DND-41 (cell line): Measurements from ENCODE around the gene FOXP4.

Experiments
- ATAC-seq: fragments of 200-7000 bp; cut with Tn5 transposase; 3 replicates; pipeline ENCODE4 v1.9.1; 2021; ENCODE audit warnings: low read depth; ENCODE audit not compliant: insufficient read depth
- DNase-seq: peaks from one replicate; pipeline ENCODE4 v3.0.0-alpha.2; 2020
- H2AFZ ChIP-seq: 2 replicates; pipeline ENCODE4 v1.6.0; 2012; ENCODE audit warnings: low read depth, low read length
- H3K27ac ChIP-seq: 2 replicates; pipeline ENCODE4 v1.5.1; 2012; ENCODE audit warnings: low read length, inconsistent platforms
- H3K27me3 ChIP-seq: fragments of 200-600 bp; sonication (generic); 2 replicates; pipeline ENCODE4 v1.6.0; 2012; ENCODE audit warnings: low read length, mild to moderate bottlenecking, inconsistent platforms; ENCODE audit not compliant: insufficient read depth, poor library complexity
- H3K36me3 ChIP-seq: 2 replicates; pipeline ENCODE4 v1.5.1; 2012; ENCODE audit warnings: low read length, inconsistent platforms; ENCODE audit not compliant: insufficient read depth
- H3K4me1 ChIP-seq: 2 replicates; pipeline ENCODE4 v1.5.1; 2012; ENCODE audit warnings: mild to moderate bottlenecking, low read length; ENCODE audit not compliant: insufficient read depth
- H3K4me2 ChIP-seq: 2 replicates; pipeline ENCODE4 v1.6.0; 2012; ENCODE audit warnings: mild to moderate bottlenecking, moderate library complexity, low read length, inconsistent platforms; ENCODE audit not compliant: insufficient read depth
- H3K4me3 ChIP-seq, 2 experiments: fragments of 200-600 bp in 1 of 2; shearing (Covaris generic) in 1 of 2; 2 replicates each; pipeline ENCODE4 v1.5.1; 2012 to 2016; ENCODE audit warnings: inconsistent platforms in 2 of 2, low read length in 2 of 2, mild to moderate bottlenecking in 2 of 2, low read depth in 1 of 2, moderate library complexity in 1 of 2
- H3K79me2 ChIP-seq: 2 replicates; pipeline ENCODE4 v1.6.0; 2012; ENCODE audit warnings: low read length, inconsistent platforms; ENCODE audit not compliant: insufficient read depth
- H3K9ac ChIP-seq: 2 replicates; pipeline ENCODE4 v1.6.0; 2012; ENCODE audit warnings: low read depth, mild to moderate bottlenecking, inconsistent platforms, low read length, moderate library complexity
- H3K9me3 ChIP-seq: 2 replicates; pipeline ENCODE4 v1.5.1; 2012; ENCODE audit warnings: low read length, moderate library complexity, mild to moderate bottlenecking, inconsistent platforms; ENCODE audit not compliant: insufficient read depth, severe bottlenecking
- H4K20me1 ChIP-seq: 2 replicates; pipeline ENCODE4 v1.6.0; 2012; ENCODE audit warnings: low read length; ENCODE audit not compliant: insufficient read depth
- EZH2 ChIP-seq: IDR thresholded peaks from 3 replicates; pipeline ENCODE4 v1.6.1; 2012; ENCODE audit warnings: borderline replicate concordance, low read depth, mild to moderate bottlenecking, moderate library complexity, low read length, inconsistent platforms; ENCODE audit not compliant: severe bottlenecking
- TF ChIP-seq, protein P1 (sequence below): IDR thresholded peaks from 2 replicates; pipeline ENCODE4 v1.5.1; 2012; ENCODE audit warnings: borderline replicate concordance, low read length, moderate library complexity, mild to moderate bottlenecking; ENCODE audit not compliant: poor library complexity, severe bottlenecking; ENCODE audit errors: extremely low read depth

FOXP4 gene

GRCh38 chr6:41523915-41524633 lies 22.1 kb upstream of the FOXP4 start:
- ATAC-seq, result no peak

DNA sequence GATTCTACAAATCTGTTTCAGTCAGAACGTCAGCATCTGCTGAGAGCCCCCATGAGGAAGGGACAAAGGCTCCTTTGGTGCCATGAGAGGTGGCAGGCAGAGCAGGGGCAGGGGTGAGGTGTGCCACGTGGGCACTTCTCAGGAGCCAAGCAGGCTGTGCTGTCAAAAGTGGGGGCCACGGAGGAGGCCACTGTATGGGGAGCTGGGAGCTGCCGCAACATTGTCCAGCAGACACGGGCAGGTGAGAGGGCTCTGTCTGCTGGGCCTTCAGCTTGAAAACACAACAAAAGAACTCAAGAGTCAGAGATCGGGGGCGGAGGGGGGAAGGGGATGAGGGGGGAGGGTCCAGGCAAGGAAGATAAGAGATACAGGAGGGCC lies 21.6 kb upstream of the FOXP4 start:
- Histone ChIP-seq H3K4me2 (no peak overlapping the region), H3K4me3 (no peak overlapping the region), H3K9ac (no peak overlapping the region), H2AFZ (no peak overlapping the region), H3K27ac (no peak overlapping the region), H3K79me2 (no peaks in the 10 kb centered on the region), H3K27me3 (no peaks in the 10 kb centered on the region), H3K4me1 (no peaks in the 10 kb centered on the region), H3K9me3 (no peaks in the 10 kb centered on the region), H4K20me1 (no peaks in the 10 kb centered on the region; the same call in 1 of the 2 replicates), H3K36me3 (no peaks in the 10 kb centered on the region)
- TF ChIP-seq, protein P1, sequence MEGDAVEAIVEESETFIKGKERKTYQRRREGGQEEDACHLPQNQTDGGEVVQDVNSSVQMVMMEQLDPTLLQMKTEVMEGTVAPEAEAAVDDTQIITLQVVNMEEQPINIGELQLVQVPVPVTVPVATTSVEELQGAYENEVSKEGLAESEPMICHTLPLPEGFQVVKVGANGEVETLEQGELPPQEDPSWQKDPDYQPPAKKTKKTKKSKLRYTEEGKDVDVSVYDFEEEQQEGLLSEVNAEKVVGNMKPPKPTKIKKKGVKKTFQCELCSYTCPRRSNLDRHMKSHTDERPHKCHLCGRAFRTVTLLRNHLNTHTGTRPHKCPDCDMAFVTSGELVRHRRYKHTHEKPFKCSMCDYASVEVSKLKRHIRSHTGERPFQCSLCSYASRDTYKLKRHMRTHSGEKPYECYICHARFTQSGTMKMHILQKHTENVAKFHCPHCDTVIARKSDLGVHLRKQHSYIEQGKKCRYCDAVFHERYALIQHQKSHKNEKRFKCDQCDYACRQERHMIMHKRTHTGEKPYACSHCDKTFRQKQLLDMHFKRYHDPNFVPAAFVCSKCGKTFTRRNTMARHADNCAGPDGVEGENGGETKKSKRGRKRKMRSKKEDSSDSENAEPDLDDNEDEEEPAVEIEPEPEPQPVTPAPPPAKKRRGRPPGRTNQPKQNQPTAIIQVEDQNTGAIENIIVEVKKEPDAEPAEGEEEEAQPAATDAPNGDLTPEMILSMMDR, result no peak
- no peak for TF ChIP-seq EZH2
- no peak for ATAC-seq
- no peak for DNase-seq

More at GRCh38 chr6:41523915-41524633, 22.1 kb upstream of the FOXP4 start:
- Histone ChIP-seq H3K4me2 (no peak overlapping the region), H4K20me1 (no peaks in the 10 kb centered on the region; the same call in 1 of the 2 replicates), H3K79me2 (no peaks in the 10 kb centered on the region), H3K36me3 (no peaks in the 10 kb centered on the region), H3K9ac (no peak overlapping the region), H2AFZ (no peak overlapping the region), H3K9me3 (no peaks in the 10 kb centered on the region), H3K27me3 (no peaks in the 10 kb centered on the region), H3K4me3 (no peak overlapping the region), H3K4me1 (no peaks in the 10 kb centered on the region), H3K27ac (no peak overlapping the region)
- DNase-seq, result no peak
- TF ChIP-seq EZH2, result no peak
- TF ChIP-seq, protein P1, result no peak

DNA sequence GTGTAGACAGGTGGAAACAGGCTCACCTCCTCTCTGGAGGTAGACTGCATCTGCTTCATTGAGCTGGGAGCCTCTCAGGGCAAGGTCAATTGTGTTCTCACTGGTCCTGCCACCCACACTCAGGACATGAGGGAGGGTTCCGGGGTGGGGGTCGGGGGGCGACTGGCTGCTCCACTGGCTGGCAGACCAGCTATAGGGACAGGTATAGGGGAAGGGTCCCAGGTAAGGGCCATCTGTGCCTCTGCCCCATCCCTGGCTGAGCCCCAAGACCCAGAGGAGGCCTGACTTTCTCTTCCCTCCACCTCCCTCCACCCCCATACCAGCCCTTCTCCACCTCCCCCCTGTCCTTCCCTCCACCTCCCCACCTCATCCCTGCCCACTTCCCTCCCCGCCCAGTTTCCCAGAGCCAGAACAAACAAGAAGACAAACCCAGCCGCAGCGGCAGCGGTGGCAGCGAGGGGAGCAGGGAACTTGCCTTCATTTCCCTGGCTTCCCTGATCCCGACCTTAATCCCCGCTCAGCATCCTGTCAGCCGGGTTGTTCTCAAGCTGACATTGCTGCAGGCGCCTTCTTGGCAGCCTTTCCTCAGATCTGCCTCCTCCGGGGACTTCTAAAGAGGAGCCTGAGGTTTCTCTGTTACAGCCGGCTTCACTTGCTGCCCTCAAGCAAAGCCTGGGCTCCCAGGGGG lies 18.3 kb upstream of the FOXP4 start:
- Histone ChIP-seq H3K4me2 (no peak overlapping the region), H4K20me1 (no peaks in the 10 kb centered on the region; the same call in 1 of the 2 replicates), H3K27me3 (no peaks in the 10 kb centered on the region), H2AFZ (no peak overlapping the region), H3K27ac (no peak overlapping the region), H3K9me3 (no peaks in the 10 kb centered on the region), H3K79me2 (no peaks in the 10 kb centered on the region), H3K4me1 (peaks cover 22% of the 10 kb centered on the region), H3K9ac (no peak overlapping the region), H3K4me3 (no peak overlapping the region), H3K36me3 (no peaks in the 10 kb centered on the region)
- ATAC-seq, result no peak
- TF ChIP-seq EZH2, result no peak
- TF ChIP-seq, protein P1, result no peak
- DNase-seq, result no peak
